DND-41 (cell line): Measurements from ENCODE around the gene FPR3.

ENCODE experiments used
- EZH2 ChIP-seq: IDR thresholded peaks from 3 replicates; pipeline ENCODE4 v1.6.1; 2012; ENCODE audit warnings: borderline replicate concordance, low read depth, mild to moderate bottlenecking, moderate library complexity, low read length, inconsistent platforms; ENCODE audit not compliant: severe bottlenecking
- TF ChIP-seq, protein P1 (sequence below): IDR thresholded peaks from 2 replicates; pipeline ENCODE4 v1.5.1; 2012; ENCODE audit warnings: borderline replicate concordance, low read length, moderate library complexity, mild to moderate bottlenecking; ENCODE audit not compliant: poor library complexity, severe bottlenecking; ENCODE audit errors: extremely low read depth

DNA sequence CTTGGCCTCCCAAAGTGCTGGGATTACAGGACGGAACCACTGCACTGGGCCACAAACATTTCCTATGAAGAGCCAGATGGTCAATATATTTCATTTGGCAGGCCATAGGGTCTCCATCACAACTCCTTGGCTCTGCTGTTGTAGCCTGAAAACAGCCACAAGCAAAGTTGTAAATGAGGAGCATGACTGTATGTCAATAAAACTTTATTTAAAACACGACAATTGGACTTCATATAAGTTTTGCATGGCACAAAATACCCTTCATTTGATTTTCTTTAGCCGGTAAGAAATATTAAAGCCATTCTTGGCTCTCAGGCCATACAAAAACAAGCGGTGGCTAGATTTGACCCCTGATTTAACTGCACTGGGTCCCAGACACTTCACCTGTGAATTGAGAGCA lies 40.2 kb upstream of the FPR3 start:
- no peak for TF ChIP-seq EZH2
- TF ChIP-seq, protein P1, sequence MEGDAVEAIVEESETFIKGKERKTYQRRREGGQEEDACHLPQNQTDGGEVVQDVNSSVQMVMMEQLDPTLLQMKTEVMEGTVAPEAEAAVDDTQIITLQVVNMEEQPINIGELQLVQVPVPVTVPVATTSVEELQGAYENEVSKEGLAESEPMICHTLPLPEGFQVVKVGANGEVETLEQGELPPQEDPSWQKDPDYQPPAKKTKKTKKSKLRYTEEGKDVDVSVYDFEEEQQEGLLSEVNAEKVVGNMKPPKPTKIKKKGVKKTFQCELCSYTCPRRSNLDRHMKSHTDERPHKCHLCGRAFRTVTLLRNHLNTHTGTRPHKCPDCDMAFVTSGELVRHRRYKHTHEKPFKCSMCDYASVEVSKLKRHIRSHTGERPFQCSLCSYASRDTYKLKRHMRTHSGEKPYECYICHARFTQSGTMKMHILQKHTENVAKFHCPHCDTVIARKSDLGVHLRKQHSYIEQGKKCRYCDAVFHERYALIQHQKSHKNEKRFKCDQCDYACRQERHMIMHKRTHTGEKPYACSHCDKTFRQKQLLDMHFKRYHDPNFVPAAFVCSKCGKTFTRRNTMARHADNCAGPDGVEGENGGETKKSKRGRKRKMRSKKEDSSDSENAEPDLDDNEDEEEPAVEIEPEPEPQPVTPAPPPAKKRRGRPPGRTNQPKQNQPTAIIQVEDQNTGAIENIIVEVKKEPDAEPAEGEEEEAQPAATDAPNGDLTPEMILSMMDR = no peak
